ENCODE measurements around the gene PTPN14.

Gene PTPN14

GRCh38 chr1:214476229-214476985, 75.0 kb downstream of the PTPN14 start:
- no peak for DNase-seq (ENCODE audit: low read depth in 2 of 2)

GRCh38 chr1:214475746-214476145, 75.7 kb downstream of the PTPN14 start:
- DNase-seq (ENCODE audit: low read depth in 2 of 2) = no peak

DNA sequence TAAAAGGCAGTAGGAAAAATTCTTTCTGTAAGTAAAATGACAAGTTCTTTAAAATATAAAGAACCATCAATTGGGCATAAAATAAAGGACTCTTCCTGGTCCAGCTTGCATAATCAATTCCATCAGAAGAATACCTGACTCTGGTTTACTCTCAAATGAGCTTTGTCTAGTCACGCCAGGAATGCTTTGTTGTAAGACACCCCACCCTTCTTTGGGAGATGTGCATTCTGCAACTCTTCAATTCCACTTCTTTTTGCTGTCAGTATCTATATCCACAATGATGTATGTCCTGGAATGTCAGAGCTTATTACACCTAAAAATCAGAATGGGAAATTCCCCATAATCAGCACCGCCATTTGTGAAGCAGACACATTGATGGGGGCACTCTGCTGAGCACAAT, 76.1 kb downstream of the PTPN14 start:
- DNase-seq (ENCODE audit: low read depth in 2 of 2) = no peak

- DNase-seq (ENCODE audit: low read depth in 2 of 2) = no peak
These were observed 76.9 kb downstream of the PTPN14 start for GRCh38 chr1:214474467-214474866.

DNA sequence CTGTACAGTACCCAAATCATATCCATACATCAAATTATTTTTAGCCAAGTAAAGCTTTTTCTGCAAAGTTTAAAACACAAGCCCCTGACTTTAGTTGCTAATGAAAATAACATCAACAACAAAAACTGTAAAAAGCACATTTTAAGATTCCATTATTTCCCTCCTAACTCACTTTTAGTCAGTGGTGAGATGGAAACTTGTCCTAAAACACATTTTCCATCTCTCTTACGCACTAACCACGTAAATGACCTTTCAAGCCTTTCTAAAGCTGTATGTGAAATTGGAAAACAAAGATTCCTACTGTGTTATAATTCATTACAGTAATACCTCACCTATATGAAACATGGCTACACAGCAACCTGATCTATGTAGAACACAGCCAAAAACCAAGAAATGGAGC, 77.5 kb downstream of the PTPN14 start:
- no peak for DNase-seq (ENCODE audit: low read depth in 2 of 2)

GRCh38 chr1:214473387-214473786, 78.0 kb downstream of the PTPN14 start:
- no peak for DNase-seq (ENCODE audit: low read depth in 2 of 2)

DNA sequence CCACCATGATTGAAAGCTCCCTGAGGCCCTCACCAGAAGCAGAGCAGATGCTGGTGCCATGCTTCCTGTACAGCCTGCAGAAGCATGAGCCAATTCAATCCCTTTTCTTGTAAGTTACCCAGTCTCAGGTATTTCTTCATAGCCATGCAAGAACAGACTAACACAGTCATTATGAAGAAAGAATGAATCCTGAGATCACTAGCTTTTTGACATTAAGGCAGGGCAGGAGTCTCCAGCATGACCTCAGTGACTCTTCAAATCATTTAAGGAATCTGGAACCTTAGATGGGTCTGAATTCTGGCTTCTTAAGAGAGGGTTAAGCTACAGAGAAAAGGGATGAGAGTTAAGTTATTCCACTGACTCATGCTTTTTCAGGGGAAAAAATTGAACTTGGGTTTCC, 79.0 kb downstream of the PTPN14 start:
- no peak for DNase-seq (ENCODE audit: low read depth in 2 of 2)

DNA sequence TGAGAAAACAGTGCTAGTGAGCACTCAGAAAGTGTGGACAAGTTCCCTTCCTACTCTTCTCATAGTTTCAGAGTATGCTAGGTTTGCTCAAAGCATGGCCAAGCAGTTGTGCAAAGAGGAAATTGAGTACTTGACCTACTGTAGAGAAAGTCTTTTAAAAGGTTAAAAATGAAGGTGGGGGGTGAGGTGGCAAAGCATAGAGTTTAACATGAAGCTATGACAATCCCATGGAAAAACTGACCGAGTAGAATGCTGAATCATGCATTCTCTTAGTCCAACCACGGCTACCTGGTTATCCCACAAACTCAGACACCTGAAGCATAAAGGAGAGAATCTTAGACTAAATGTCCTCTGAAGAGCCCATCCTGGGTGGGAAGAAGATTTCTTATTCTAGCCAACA, 79.9 kb downstream of the PTPN14 start:
- no peak for DNase-seq (ENCODE audit: low read depth in 2 of 2)

- DNase-seq (ENCODE audit: low read depth in 2 of 2) = no peak
These were observed 81.3 kb downstream of the PTPN14 start for GRCh38 chr1:214470132-214470531.

DNA sequence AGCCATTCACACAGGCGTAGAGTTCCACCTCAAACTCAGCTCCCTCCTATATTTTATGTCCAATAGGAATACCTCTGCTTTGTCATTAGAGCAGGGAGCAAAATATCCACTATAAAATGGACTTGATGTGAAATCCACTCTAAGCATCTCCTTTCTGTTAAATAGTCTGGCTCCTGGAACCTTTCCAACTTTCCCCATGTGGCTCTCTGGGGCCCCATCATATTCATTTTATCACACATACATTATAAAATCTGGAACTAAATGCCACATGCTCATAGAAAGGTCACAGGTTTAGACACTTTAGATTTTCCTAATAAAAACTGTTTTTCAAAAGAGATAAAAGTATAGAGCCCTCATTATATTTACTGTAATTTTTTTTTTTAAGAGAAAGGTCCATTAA, 82.1 kb downstream of the PTPN14 start:
- no peak for DNase-seq (ENCODE audit: low read depth in 2 of 2)

DNA sequence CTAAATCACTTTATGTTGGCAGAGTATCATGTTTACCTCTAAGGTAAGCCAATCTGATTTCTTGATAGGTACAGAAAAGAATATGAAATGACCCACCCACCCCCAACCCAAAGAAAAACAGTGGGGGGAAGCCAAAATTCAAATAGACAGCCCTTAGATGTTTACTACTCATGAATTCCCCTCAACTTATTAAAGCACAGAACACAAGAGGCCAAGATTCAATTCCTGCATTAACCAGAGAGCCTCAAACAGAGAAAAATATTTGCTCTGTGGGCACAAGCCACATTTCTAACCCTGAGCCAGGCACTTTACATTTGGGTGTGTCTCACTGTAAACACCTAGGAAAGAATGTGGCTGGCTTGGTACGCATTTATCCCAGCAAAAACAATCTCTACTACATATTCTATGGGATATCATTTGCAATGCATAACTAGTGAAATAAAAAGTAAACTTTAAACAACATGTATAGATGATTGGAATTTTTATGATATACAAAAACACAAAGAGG, 84.3 kb downstream of the PTPN14 start:
- no peak for DNase-seq (ENCODE audit: low read depth in 2 of 2)

GRCh38 chr1:214466403-214467077, 84.9 kb downstream of the PTPN14 start:
- DNase-seq (ENCODE audit: low read depth in 2 of 2) = no peak

- DNase-seq (ENCODE audit: low read depth in 2 of 2) = no peak
These were observed 86.7 kb downstream of the PTPN14 start for GRCh38 chr1:214464445-214465287.

- no peak for DNase-seq (ENCODE audit: low read depth in 2 of 2)
These were observed 87.8 kb downstream of the PTPN14 start for GRCh38 chr1:214463596-214463995.

DNA sequence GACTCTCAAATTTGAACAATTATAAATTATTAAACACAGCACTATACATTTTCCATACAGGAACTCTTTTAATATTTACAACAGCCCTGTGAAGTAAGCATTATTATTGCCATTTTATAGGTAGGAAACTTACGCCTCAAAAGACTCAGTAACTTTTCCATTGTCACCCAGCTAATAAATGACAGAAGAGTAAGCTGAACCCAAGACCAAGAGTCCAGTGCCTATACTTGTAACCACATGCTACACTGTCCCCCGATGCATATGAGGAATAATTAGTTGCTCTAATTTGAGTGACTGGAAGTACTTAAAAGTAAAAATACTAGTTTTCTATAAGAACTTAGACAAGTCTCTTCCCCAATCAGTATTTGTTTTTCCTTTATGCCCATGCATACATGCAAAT, 88.5 kb downstream of the PTPN14 start:
- no peak for DNase-seq (ENCODE audit: low read depth in 2 of 2)

GRCh38 chr1:214461305-214461704, 90.1 kb downstream of the PTPN14 start:
- DNase-seq (ENCODE audit: low read depth in 2 of 2) = no peak

GRCh38 chr1:214460304-214460916, 91.0 kb downstream of the PTPN14 start:
- DNase-seq (ENCODE audit: low read depth in 2 of 2) = no peak

GRCh38 chr1:214459895-214460294, 91.5 kb downstream of the PTPN14 start:
- no peak for DNase-seq (ENCODE audit: low read depth in 2 of 2)

- DNase-seq (ENCODE audit: low read depth in 2 of 2) = no peak
These were observed 92.9 kb downstream of the PTPN14 start for GRCh38 chr1:214458541-214458940.

- DNase-seq (ENCODE audit: low read depth in 2 of 2) = no peak
These were observed 95.2 kb downstream of the PTPN14 start for GRCh38 chr1:214455971-214456867.

DNA sequence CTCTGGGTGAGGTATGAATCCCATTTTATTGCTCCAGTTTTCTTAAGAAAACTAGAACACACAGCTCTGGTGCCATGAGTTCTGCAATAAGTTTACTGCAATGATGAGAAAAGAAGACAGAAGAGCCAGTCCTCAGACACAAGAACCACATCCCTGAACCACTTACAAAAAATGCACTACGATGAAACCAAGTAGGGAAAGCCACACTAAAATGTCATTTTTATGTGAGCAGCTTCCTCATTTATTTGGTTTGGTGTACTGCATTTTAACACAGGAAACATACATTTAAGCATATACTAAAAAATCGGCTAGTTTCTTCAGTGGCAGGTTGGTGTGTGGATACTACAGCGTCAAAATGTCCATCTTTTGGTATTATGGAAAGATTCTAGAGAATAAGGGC, 95.9 kb downstream of the PTPN14 start:
- DNase-seq (ENCODE audit: low read depth in 2 of 2) = no peak

Measured in stimulated activated CD8-positive, alpha-beta memory T cell treated with anti-CD3 and anti-CD28 coated beads, Interleukin-15, amount 100 ng/mL, for 4 hours (primary cell).